GM03348 (cell line): ENCODE data around the gene DNAI2.
A peak's percentile ranks its signal among the peaks of the same experiment; 100 is the strongest.

Experiments
- DNase-seq: peaks from one replicate; pipeline ENCODE4 v3.0.0; 2012; ENCODE audit warnings: low spot score

Gene DNAI2

GRCh38 chr17:74305865-74306654 is 32.0 kb downstream of the DNAI2 start:
- no peak for DNase-seq

- no peak for DNase-seq
Measured at GRCh38 chr17:74307984-74308773, 34.1 kb downstream of the DNAI2 start.

- DNase-seq, result no peak
Measured at GRCh38 chr17:74309902-74310301, 35.9 kb downstream of the DNAI2 start.

- no peak for DNase-seq
Measured at GRCh38 chr17:74314877-74315276, 40.8 kb downstream of the DNAI2 start.

- DNase-seq, result no peak
Measured at GRCh38 chr17:74316220-74316619, 42.2 kb downstream of the DNAI2 start.

GRCh38 chr17:74317071-74317470 is 43.0 kb downstream of the DNAI2 start:
- DNase-seq, result no peak

GRCh38 chr17:74318391-74318790 is 44.4 kb downstream of the DNAI2 start:
- DNase-seq, result no peak

- no peak for DNase-seq
Measured at GRCh38 chr17:74324521-74324920, 50.5 kb downstream of the DNAI2 start.

- no peak for DNase-seq
Measured at GRCh38 chr17:74325376-74325742, 51.3 kb downstream of the DNAI2 start.

- DNase-seq, result peak; percentile 54
Measured at GRCh38 chr17:74325743-74326379, 51.8 kb downstream of the DNAI2 start, which contains the start of gene KIF19. TSS of gene KIF19 (plus strand) at chr17:74326226. CDS start at chr17:74326350, 124 bp downstream.

GRCh38 chr17:74326506-74326905 is 52.5 kb downstream of the DNAI2 start:
- no peak for DNase-seq

- no peak for DNase-seq
Measured at GRCh38 chr17:74328487-74328886, 54.5 kb downstream of the DNAI2 start.

- DNase-seq, result no peak
Measured at GRCh38 chr17:74329378-74329777, 55.3 kb downstream of the DNAI2 start.

GRCh38 chr17:74330446-74330845 is 56.4 kb downstream of the DNAI2 start:
- DNase-seq, result no peak

- DNase-seq, result no peak
Measured at GRCh38 chr17:74332017-74332650, 58.1 kb downstream of the DNAI2 start.

GRCh38 chr17:74332763-74333283 is 58.8 kb downstream of the DNAI2 start:
- DNase-seq, result no peak

- DNase-seq, result no peak
Measured at GRCh38 chr17:74334393-74335039, 60.5 kb downstream of the DNAI2 start.

GRCh38 chr17:74335529-74336062 is 61.6 kb downstream of the DNAI2 start:
- DNase-seq, result no peak

- no peak for DNase-seq
Measured at GRCh38 chr17:74336307-74336706, 62.3 kb downstream of the DNAI2 start.

GRCh38 chr17:74337834-74338500 is 63.9 kb downstream of the DNAI2 start:
- no peak for DNase-seq
